NCI-H1930 (cell line): ENCODE results near the gene LMTK3.
A peak's percentile ranks its signal among the peaks of the same experiment; 100 is the strongest.

ENCODE experiments used
- DNase-seq, 2 experiments: peaks; one replicate each; lab custom pipeline; 2025; lab: John Stamatoyannopoulos, UW

The LMTK3 gene

GRCh38 chr19:48471836-48472235, 39.8 kb downstream of the LMTK3 start:
- no peak for DNase-seq

DNA sequence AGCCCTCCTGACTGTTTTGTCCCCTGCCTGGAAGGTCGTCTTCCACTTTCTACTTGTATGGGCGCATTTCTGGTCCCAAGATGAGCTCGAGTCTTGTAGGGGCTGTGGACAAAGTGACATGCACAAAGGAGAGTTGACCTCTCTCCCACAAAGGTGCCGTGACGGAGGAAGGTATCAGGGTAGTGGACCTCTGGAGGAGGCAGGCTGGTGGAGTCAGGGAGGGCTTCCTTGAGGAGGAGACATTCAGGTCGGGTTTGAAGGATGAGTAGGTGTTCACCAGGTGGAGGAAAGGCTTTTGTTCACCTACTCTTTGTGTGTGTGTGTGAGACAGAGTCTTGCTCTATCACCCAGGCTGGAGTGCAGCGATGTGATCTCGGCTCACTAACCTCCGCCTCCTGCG, 40.8 kb downstream of the LMTK3 start:
- no peak for DNase-seq

DNA sequence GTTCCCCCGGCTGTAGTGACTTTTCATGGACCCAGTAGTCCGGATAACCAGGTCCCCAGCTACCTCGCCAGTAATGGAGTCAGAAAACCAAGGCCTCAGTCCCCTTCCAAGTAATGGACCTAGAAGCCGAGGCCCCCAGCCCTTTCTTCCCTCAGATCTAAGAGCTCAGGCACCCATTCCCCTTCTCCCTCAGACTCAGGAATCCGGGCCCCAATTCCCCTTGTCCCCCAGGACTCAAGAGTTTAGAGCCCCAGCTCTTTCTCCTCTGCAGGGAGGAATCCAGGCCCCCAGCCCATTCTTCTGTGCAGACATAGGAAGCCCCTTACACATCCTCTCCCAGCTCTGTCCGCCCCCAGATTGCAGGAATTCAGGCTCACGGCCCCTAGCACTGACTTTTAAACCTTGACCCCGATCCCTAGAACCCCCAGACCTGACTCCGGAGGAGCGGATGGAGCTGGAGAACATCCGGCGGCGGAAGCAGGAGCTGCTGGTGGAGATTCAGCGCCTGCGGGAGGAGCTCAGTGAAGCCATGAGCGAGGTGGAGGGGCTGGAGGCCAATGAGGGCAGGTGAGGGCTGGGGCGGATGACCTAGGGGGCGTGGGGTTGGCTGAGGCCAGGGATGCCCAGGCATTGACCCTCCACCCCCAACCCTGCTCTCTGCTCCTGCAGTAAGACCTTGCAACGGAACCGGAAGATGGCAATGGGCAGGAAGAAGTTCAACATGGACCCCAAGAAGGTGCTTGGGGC, 41.5 kb downstream of the LMTK3 start:
- no peak for DNase-seq

DNA sequence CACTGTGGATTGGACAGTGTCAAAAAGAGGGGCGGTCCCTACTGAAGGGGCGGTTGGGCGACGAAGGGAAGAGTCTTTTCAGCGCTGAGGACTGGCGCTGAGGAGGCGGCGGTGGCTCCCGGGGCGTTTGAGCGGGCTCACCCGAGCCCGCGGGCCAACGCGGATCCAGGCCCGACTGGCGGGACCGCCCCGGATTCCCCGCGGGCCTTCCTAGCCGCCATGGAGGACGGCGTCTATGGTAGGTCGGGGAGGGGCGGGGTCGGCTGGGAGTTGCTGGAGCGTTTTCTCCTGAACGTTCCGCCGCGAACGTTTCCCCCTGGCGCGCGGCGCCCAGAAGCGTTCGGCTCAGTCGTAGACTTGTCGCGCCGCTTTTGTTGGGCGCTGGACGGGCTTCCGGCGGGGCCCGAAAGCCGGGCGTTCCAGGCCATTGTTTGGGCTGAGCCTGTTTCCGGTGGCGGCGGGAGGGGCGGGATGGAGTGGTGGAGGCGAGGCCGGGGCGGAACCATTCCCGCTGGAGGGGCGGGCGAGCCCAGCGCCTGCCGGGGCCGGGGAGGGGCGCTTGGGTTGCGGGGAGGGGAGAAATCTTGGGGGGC, 42.2 kb downstream of the LMTK3 start, which contains the start of gene CYTH2:
Gene CYTH2, plus strand, starts transcription at position 81 of the 593 bp plus-strand sequence. Its CDS starts 139 bp downstream, at position 220.
- peak; percentile 82 for DNase-seq

DNA sequence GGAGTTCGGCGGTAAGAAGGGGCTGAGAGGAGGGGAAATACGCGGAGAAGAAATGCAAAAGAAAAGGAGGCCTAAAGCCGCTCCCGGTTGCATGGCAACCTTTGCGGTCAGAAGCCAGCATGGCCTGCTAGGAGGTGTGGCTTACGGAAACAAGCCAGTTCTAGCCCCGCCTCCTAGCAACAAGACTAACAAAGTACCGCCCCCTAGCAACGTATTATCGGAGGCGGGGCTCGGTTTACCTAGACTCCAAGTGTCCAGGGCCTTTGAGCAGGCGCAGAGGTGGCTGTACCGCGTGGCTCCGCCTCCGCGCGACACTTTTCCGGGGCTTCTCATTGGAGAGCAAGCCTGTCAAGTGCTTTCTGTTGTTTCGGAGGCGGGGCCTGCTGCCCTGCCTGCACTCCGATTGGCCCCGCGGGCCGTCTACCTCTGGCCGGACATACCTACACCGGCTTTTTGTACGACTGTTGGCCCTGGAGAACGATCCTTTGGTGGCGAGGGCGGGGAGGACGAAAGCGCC, 42.8 kb downstream of the LMTK3 start:
- peak; percentile 100 for DNase-seq

GRCh38 chr19:48466561-48467325, 44.9 kb downstream of the LMTK3 start:
- DNase-seq, result no peak

DNA sequence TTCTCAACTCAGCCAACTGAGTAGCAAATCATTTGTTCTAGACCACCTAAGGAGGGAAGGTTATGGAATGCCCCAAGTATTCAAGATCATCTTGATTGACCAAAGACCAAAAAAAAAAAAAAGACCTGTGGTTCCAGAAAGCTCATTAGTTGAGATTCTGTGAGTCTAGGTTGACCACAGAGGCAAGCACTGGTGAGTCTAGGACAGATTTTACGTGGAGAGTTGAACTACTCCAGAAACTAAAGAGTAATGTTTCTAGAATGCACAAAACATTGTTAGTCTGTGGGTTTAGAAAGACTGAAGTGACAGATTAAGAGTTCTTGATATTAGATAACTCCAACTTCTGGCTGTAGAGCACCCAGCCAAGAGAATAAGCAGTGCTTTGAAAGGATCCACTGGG, 46.4 kb downstream of the LMTK3 start:
- no peak for DNase-seq

- peak in 1 of 2 experiments; percentile 23 for DNase-seq
Observed at GRCh38 chr19:48461982-48462655, 49.5 kb downstream of the LMTK3 start.

DNA sequence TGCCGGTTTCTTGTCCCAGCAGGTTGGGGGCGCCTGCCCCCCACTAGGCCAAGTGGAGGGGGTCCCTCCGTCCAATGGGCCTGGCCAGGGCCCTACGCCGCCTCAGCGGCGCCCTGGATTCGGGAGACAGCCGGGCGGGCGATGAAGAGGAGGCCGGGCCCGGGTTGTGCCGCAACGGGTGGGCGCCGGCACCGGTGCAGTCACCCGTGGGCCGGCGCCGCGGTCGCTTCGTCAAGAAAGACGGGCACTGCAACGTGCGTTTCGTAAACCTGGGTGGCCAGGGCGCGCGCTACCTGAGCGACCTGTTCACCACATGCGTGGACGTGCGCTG, 50.0 kb downstream of the LMTK3 start:
- DNase-seq, result no peak

DNA sequence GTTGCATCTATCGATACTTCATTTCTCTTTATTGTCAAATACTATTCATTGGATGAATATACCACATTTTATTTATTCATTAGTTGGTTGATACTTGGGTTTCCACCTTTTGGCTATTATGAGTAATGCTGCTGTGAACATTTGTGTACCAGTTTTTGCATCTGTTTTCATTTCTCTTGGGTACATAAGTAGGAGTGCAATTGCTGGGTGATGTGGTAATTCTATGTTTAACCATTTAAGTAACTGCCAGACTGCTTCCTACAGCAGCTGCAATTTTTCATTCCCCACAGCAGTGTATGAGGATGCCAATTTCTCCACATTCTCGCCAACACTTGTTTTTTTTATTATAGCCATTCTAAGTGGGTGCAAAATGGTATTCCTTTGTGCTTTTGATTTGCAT, 53.6 kb downstream of the LMTK3 start:
- no peak for DNase-seq

GRCh38 chr19:48456864-48457263, 54.8 kb downstream of the LMTK3 start:
- DNase-seq, result no peak

- DNase-seq, result no peak
Observed at GRCh38 chr19:48455908-48456562, 55.6 kb downstream of the LMTK3 start.

DNA sequence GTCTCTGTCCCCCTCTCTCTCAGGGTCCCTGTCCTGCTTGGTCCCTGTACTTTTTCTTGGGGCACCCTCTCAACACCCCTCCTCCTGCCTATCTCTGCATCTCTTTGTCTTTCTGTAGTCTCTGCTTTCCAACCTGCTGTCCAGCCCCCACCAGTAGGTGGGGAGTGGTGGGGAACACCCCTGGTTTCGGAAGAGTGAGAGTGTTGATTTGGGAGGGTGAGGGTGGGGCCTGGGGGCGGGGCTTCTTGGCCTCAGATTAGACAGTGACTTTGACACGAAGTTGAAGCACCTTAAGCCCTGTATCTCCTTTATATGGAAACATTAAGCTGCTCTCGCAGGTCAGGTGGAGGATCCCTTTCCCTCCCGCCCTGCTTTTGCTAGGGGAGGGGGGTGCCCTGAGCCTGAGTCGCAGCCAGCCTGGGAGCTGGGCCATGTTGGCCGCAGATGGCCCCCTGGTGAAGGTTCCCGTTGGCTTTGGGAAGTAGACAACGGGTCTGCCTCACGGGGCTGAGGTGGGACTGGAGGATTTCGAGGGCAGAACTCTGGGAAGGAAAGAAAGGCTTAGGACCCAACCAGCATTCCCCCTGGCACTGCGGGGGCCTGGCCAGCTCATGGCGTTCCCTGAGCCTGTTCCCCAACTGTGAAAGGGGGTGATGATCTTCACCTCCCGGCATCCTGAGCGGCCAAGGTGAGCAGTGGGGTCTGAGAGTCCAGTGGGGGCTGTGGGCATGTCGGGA, 56.3 kb downstream of the LMTK3 start, which contains the start of gene KCNJ14:
Gene KCNJ14, plus strand, starts transcription at position 404 of the 737 bp plus-strand sequence. CDS start 6,151 bp downstream, outside the sequence.
- DNase-seq, result no peak

GRCh38 chr19:48454150-48454730, 57.4 kb downstream of the LMTK3 start:
- no peak for DNase-seq

DNA sequence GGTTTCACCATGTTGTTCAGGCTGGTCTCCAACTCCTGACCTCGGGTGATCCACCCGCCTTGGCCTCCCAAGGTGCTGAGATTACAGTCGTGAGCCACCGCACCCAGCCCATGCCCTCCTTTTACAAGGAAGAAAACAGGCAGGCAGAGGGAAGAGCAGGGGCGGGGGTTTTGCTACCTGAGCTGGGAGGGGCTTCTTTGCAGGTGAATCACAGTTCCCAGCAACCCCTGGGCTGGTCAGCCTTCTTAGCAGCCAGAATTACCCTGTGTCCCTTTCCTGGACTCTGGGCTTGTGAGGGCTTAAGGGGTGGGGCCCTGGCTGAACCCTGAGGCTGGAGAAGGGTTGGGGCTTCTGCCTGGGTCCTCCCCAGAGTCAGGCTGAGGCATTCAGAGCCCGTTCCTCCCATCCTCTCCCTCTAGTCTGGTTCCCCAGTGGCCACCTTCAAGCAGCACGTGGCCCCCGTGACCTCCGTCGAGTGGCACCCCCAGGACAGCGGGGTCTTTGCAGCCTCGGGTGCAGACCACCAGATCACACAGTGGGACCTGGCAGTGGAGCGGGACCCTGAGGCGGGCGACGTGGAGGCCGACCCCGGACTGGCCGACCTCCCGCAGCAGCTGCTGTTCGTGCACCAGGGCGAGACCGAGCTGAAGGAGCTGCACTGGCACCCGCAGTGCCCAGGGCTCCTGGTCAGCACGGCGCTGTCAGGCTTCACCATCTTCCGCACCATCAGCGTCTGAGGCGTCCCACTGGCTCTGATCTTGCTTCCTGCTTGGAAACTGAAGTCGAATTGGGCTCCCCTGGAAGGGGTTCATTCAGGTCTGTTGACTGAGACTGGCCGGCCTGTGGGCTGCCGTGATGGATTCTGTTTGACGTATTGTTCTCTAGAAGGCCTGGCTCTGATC, 59.1 kb downstream of the LMTK3 start:
- no peak for DNase-seq

DNA sequence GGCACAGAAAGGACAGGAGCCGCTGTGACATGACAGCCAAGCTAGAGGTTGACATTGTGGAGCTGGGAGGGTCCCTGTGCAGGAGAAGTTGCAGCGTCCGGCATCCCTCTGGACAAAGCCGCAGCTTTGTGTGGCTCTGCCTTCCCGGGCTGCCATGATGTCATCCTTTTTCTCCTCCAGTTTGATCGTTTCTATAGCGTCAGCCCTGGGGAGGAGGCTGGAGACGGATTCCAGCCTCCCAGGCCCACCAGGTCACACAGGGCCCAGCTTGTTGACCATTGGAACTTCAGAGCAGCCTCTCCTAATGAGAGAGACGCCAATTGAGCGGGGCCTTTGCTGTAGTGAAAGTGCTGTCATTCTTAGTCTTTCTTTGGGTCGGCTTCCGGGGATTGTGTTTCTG, 60.0 kb downstream of the LMTK3 start:
- no peak for DNase-seq

DNA sequence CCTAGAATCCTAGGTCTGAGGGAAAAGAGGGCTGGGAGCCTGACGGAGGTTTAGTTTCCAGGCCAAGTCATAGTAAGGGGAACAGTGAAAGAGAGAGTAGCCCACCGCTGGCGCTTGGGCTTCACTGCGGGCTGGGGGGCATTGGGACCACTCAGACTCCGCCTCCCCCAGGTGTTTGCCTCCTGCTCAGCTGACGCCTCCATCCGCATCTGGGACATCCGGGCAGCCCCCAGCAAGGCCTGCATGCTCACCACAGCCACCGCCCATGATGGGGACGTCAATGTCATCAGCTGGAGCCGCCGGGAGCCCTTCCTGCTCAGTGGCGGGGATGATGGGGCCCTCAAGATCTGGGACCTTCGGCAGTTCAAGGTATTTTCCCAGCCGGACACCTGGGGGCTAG, 60.8 kb downstream of the LMTK3 start:
- DNase-seq, result no peak

DNA sequence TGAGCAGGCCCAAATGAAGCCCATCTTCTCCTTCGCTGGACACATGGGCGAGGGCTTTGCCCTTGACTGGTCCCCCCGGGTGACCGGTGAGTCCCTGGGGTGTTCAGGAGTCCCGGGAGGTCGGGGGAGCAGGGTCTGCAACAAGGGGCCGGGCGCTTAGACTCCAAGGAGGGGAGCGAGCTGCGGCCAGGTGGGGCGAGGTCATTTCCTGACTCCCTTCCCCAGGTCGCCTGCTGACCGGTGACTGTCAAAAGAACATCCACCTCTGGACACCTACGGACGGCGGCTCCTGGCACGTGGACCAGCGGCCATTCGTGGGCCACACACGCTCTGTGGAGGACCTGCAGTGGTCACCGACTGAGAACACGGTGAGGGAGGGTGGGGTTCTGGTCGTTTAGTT, 61.2 kb downstream of the LMTK3 start:
- no peak for DNase-seq

- no peak for DNase-seq
Observed at GRCh38 chr19:48448563-48448962, 63.1 kb downstream of the LMTK3 start.
